Stimulated activated CD8-positive, alpha-beta memory T cell treated with anti-CD3 and anti-CD28 coated beads, Interleukin-4, amount 100 ng/mL, for 1 hour (primary cell): ENCODE data around the gene SLC38A3.

Experiments used
- DNase-seq, 2 donors: peaks; one replicate each; pipeline ENCODE4 v3.0.0-alpha.2; 2020; ENCODE audit warnings: low read depth in 2 of 2, low spot score in 1 of 2

SLC38A3 gene

DNA sequence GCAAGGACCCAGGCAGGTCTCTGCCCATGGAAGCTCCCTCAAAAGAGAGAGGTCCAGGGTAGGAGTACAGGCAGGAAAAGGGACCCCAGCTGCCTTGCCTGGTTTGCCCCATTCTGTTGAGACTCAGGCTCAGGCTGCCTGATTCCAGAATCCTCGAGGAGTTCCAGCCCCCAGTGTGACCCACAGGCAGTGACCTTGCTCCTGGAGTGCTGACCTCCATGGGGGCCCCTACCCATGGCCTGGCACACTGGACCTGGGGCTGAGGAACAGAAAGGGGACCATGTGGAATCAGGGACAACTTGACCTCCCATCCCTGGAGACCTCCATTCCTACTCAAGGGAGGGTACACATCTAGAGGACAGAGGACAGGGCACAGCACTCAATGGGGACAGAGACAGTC is 60.5 kb downstream of the SLC38A3 start:
- DNase-seq: no peak

GRCh38 chr3:50266017-50266416 is 60.9 kb downstream of the SLC38A3 start:
- no peak for DNase-seq

DNA sequence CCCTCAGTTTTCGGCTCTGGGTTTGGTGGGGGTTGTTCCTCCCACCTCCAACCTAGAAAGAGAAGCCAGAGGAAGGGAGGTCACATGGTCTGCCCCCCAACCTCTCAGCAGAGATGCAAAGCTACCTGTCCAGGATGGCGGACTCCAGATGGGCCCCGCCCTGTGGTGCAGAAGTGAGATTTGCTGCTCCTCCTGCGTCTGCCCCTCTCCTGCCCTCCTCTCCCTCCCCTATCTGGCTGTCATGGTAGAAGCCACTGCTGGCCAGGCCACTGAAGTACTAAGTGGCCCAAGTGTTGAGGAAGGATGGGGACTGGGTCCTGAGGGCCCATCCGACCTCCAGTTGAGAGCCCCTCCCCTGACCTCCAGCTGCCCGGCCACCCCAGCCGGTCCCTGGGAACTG is 61.8 kb downstream of the SLC38A3 start:
- no peak for DNase-seq

DNA sequence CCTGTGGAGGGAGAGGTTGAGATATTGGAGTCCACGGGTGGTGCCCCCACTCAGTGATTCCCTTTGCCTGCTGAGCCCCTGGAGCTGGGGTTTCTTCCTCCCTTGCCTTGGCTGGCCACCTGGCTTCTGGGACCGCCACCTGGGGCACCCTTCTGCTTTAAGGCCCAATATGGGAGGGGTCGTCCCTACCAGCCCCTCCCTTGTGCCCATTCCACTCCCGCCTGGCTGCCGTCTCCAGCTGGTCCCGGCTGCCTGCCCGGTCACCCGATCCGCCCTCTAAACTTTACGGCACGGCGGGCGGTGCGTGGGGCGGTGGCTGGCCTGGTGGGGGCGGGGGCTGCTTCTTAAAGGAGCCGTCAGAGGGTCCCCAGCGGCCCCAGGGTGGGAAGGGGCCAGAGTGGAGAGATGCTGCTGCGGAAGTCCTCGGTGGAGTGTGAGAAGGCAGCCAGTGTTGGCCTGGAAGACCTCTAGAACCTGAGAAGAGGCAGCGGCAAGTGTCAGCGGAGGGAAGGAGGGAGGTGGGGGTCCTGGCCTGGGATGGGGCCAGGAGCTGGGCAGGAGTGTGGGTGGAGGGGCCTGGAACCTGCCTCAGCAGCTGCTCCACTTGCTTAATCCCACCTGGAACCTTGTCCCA is 62.3 kb downstream of the SLC38A3 start:
- no peak for DNase-seq

- no peak for DNase-seq
Measured at GRCh38 chr3:50268276-50268675, 63.2 kb downstream of the SLC38A3 start.

GRCh38 chr3:50268703-50269451 is 63.8 kb downstream of the SLC38A3 start, which contains the start of gene SEMA3B:
SEMA3B (plus strand) TSS chr3:50269147; CDS start chr3:50269241, 94 bp downstream.
- no peak for DNase-seq

- no peak for DNase-seq
Measured at GRCh38 chr3:50269460-50269859, 64.4 kb downstream of the SLC38A3 start.

DNA sequence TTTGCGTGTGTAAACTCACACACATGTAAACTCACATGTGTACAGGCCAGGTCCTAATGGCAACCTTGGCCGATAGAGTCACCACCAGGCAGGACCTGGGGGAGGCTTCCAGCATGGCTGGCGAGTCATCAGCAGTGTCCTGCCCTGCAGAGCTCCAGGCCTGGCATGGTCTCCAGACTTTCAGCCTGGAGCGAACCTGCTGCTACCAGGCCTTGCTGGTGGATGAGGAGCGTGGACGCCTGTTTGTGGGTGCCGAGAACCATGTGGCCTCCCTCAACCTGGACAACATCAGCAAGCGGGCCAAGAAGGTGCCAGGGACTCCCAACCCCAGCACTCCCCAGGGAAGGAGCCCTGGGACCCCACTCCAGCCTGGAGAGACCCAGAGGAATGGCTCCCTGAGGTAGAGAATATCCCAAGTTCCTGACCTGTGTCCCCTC is 64.9 kb downstream of the SLC38A3 start:
- no peak for DNase-seq

DNA sequence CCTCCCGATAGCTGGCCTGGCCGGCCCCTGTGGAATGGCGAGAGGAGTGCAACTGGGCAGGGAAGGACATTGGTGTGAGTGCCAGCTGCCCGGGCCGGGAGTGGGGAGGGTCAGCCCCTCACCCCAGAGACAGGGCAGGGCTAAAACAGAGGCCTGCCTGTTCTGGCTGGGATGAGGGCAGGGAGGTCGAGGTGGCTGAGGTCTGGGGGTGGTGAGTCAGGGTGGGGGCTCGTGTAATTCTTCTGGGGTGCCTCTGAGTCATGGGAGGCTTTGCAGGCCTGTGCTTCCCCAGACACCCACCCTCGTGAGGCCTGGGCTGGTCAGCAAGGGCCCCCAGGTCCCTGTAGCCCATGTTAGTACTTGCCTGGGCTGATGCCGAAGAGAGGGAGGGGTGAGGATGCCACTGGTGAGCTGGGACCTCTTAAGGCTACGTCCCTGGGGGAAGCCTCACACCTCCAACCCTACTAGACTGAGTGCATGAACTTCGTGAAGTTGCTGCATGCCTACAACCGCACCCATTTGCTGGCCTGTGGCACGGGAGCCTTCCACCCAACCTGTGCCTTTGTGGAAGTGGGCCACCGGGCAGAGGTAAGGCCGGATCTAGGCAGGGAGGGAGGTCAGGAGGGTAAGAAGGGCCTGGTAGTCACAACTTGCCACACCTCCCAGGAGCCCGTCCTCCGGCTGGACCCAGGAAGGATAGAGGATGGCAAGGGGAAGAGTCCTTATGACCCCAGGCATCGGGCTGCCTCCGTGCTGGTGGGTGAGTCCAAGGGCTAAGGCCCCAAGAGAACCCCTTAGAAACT is 65.6 kb downstream of the SLC38A3 start:
- DNase-seq: no peak
